ENCODE measurements around the gene AP3M1.
"Not testable (repeated sequence)": the region's sequence is repeated elsewhere in the genome, so short reads cannot be mapped to it uniquely, and the experiment has no call there.

The AP3M1 gene, protein sequence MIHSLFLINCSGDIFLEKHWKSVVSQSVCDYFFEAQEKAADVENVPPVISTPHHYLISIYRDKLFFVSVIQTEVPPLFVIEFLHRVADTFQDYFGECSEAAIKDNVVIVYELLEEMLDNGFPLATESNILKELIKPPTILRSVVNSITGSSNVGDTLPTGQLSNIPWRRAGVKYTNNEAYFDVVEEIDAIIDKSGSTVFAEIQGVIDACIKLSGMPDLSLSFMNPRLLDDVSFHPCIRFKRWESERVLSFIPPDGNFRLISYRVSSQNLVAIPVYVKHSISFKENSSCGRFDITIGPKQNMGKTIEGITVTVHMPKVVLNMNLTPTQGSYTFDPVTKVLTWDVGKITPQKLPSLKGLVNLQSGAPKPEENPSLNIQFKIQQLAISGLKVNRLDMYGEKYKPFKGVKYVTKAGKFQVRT

DNA sequence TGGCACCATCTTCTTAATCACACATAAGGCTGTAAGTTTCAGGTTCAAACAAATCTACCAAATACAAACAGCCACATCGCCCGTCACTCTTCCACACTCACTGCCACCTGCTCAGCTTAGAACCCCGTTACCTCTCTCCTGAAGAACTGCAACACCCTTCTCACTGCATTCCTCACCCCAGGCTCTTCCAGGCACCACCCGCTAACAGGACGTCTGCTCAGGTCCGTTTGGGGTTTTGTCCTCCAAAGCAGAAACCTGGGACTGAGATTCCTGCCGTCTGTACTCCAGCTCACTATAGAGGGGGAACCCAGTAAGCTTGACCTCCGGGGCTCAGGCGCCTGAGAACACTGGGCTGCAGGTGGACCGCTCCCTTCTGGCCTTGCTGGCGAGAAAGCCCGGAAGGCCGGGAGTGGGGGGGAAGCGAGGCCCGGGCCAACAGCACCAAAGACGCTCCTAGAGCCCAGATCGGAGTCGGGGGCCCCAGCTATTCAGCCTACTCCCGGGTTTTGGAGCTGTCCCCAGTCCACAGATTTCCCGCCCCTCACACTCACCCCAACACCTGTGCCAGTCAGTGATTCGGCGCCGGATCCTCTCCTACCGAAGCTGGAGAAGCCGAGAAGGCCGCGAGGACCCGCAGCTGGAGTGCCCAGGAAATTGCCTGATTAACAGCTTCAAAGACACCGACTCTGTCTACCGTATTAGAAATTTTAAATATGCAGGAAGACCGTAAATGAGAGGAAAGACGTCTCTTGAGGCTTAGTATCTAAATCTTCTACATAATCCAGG is at the start of gene AP3M1:
AP3M1 (minus strand) TSS at position 625 of the 786 bp plus-strand sequence. CDS start 12,449 bp downstream, outside the sequence.
- DNase-seq (ENCODE audit: extremely low spot score, insufficient read length, low read depth): peak; percentile 65
- FAIRE-seq: peak; percentile 56

DNA sequence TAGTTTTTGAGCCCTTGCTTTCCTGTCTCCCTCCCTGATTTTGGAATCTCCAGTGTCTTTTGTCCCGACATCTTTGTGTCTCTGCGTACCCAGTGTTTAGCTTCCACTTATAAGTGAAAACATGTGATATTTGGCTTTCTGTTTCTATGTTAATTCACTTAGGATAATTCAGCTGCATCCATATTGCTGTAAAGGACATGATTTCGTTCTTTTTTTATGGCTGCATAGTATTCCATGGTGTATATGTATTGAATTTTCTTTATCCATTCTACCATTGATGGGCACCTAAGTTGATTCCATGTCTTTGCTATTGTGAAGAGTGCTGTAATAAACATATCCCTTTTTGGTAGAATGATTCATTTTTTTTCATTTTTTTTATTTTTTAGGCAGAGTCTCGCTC is 48.7 kb upstream of the AP3M1 start:
- DNase-seq (ENCODE audit: extremely low spot score, insufficient read length, low read depth) (no peak), FAIRE-seq (no peak)

DNA sequence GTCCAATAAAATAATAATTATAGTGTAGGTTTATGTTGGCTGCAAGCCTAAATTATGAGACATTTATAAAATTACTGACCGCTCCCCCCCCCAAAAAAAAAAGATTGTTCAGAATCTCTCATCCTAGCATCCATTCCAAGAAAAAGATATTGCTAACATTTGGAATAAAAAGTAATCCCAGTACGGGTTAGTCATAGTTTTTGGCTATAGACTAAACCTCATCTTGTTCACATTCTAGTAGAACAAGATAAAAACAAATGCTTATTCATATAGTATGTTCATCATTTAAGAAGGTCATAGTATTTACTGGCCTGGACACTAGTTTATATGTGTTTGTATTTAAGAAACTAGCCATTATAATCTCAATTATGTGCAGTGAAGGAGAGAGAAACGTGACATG is 44.4 kb upstream of the AP3M1 start:
- FAIRE-seq: no peak
- DNase-seq (ENCODE audit: extremely low spot score, insufficient read length, low read depth): no peak

GRCh38 chr10:74194545-74194944 is 43.9 kb upstream of the AP3M1 start:
- no peak for FAIRE-seq
- DNase-seq (ENCODE audit: extremely low spot score, insufficient read length, low read depth): no peak

GRCh38 chr10:74190494-74190893 is 39.9 kb upstream of the AP3M1 start:
- no peak for FAIRE-seq

GRCh38 chr10:74189999-74190421 is 39.4 kb upstream of the AP3M1 start:
- DNase-seq (ENCODE audit: extremely low spot score, insufficient read length, low read depth) (no peak), FAIRE-seq (peak; percentile 96)

More at GRCh38 chr10:74190494-74190893, 39.9 kb upstream of the AP3M1 start:
- DNase-seq (ENCODE audit: extremely low spot score, insufficient read length, low read depth): no peak

DNA sequence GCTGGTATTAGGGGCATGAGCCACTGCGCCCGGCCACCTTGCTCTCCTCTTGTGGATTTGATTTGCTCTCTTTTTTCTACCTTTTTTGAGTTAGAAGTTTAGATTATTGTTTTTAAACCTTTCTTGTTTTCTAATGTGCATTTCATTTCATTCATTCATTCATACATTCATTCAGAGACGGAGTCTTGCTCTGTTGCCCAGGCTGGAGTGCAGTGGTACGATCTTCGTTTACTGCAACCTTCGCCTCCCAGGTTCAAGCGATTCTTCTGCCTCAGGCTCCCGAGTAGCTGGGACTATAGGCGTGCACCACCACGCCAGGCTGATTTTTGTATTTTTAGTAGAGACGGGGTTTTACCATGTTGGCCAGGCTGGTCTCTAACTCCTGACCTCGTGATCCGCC is 38.0 kb upstream of the AP3M1 start:
- not testable (repeated sequence) for DNase-seq (ENCODE audit: extremely low spot score, insufficient read length, low read depth); FAIRE-seq

DNA sequence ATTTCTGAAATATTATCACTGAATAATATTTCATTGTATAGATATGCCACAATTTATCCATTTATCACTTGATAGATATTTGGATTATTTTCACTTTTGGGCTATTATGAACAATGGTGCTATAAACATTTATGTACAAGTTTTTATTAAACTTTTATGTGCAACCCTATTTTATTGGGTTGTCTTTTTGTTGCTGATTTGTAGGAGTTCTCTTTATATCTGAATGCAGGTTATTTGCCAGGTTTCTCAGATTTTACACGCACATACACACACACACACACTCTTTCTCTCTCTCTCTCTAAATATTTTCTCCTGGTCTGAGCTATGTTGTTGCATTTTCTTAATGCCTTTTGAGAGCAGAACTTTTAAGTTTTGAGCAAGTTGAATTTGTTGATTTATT is 36.6 kb upstream of the AP3M1 start:
- FAIRE-seq (no peak), DNase-seq (ENCODE audit: extremely low spot score, insufficient read length, low read depth) (no peak)

- DNase-seq (ENCODE audit: extremely low spot score, insufficient read length, low read depth) (no peak), FAIRE-seq (peak; percentile 57)
Observed at GRCh38 chr10:74186678-74187077, 36.0 kb upstream of the AP3M1 start.

GRCh38 chr10:74179111-74179710 is 28.6 kb upstream of the AP3M1 start:
- FAIRE-seq (no peak), DNase-seq (ENCODE audit: extremely low spot score, insufficient read length, low read depth) (no peak)

- FAIRE-seq (no peak), DNase-seq (ENCODE audit: extremely low spot score, insufficient read length, low read depth) (no peak)
Observed at GRCh38 chr10:74178042-74178791, 27.6 kb upstream of the AP3M1 start.

DNA sequence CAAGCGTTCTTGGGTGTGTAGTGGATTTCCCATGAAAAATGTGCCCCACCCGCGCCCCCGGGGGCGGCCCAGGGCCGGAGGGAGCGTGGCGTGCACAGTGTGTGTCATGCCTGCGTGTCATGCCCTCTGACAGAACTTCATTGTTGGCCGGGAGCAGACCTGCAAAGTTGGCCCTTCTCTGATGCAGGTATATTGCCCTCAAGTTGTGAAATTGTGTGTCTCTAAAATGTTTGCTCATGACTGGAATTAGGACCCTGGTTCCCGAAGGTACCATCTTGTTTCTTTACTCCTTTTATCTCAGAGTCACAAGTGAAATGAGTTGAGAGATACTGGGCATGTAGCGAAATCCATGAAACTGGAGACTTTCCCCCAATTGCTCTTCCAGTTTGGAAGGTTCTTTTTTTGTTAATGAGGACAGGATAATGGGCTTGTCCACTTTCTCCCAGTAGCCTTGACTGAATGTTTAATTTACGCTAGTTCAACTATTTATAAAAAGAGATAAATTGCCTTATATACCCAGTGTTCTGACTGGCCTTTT is 26.6 kb upstream of the AP3M1 start:
- FAIRE-seq: no peak
- DNase-seq (ENCODE audit: extremely low spot score, insufficient read length, low read depth): no peak

GRCh38 chr10:74176380-74177139 is 25.9 kb upstream of the AP3M1 start:
- FAIRE-seq: peak; percentile 82
- DNase-seq (ENCODE audit: extremely low spot score, insufficient read length, low read depth): peak; percentile 81

DNA sequence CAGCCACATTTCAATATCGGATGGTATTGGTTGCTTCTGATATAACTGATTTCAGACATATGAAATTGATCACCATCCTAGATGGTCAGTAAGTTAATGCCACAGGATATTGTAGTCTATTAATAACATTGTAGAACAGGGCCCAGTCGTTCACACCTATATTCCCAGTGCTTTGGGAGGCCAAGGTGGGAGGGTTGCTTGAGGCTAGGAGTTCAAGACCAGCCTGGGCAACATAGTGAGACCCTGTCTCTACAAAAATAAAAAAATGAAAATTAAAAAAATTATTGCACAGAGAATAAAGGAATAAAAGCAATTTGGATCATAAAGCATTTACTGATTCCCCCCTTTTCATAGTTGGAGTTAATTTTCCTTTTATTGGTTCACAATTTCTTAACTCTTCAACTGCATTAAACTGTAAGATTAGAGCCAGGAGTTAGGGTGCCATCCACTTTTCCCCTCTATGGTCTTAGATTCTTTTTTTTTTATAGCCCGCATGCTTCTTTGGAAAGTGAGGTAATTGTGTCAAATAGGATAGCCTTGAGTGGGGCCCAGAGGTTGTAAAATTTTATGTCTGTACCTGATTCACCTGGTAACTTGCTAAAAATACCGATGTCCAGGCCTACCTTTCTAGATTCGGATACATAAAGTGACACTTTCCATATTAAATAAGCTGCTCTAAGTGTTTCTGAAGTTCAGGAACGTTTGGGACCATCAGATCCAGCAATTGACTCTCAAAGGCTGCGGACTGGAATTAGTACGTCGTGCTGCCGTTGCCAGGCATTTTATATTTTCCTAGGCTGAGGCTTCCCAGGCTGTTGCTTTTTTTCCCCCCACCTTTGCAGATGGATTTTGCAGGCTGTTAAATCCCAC is 25.1 kb upstream of the AP3M1 start:
- DNase-seq (ENCODE audit: extremely low spot score, insufficient read length, low read depth) (no peak), FAIRE-seq (no peak)

DNA sequence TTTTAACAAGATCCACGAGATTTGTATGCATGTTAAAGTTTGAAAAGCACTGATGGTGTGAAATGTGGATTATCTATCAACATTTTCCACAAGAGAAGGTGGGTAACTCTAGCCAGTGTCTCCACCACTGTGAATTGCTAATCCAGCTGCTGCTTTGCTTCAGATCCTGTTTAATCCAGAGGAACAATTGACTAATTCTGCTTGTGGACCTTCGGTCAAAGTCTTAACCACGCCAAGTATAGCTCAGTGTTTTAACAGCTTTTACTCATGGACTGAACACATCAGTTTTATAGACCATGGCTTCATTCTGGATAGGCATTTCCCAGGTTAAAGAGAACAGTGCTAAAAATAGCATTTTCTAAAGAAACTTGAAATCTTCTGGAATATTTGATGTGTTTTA is 23.9 kb upstream of the AP3M1 start:
- no peak for FAIRE-seq
- DNase-seq (ENCODE audit: extremely low spot score, insufficient read length, low read depth): no peak

- DNase-seq (ENCODE audit: extremely low spot score, insufficient read length, low read depth): no peak
Observed at GRCh38 chr10:74171625-74172024, 21.0 kb upstream of the AP3M1 start.

GRCh38 chr10:74167443-74167842 is 16.8 kb upstream of the AP3M1 start:
- DNase-seq (ENCODE audit: extremely low spot score, insufficient read length, low read depth) (no peak), FAIRE-seq (peak; percentile 42)

More at GRCh38 chr10:74171625-74172024, 21.0 kb upstream of the AP3M1 start:
- FAIRE-seq: no peak

GRCh38 chr10:74165530-74165901 is 14.9 kb upstream of the AP3M1 start:
- FAIRE-seq (no peak), DNase-seq (ENCODE audit: extremely low spot score, insufficient read length, low read depth) (no peak)

Measured in GM18507 (cell line).